CD8-positive, alpha-beta memory T cell (primary cell): ENCODE results near the gene SH3BP5. TPM values are rescaled to one million over a fixed set of nuclear protein-coding genes. Genes with fewer than 3 reads are reported as not detected.
A peak's percentile ranks its signal among the peaks of the same experiment; 100 is the strongest.

ENCODE experiments used
- CTCF ChIA-PET: fragments of 350-600 bp; sonication (Branson Sonifier 250); formaldehyde crosslinking; loops from one replicate; lab custom pipeline; 2021; ENCODE audit warnings: antibody characterized with exemption; lab: Charles Lee
- POLR2A ChIA-PET: fragments of 350-600 bp; sonication (Branson Sonifier 250); formaldehyde crosslinking; loops from one replicate; lab custom pipeline; 2021; ENCODE audit warnings: antibody characterized with exemption; lab: Charles Lee
- DNase-seq, 5 donors: peaks; one replicate each; pipeline versions ENCODE4 v3.0.0 to v3.0.0-alpha.2; 2020 to 2022; ENCODE audit warnings: mixed read lengths in 1 of 5
- H3K27ac ChIP-seq: one replicate; pipeline ENCODE4 v1.7.0; 2013; ENCODE audit warnings: low read depth, mild to moderate bottlenecking, low read length, moderate library complexity
- H3K27me3 ChIP-seq: 2 replicates; pipeline ENCODE4 v1.7.0; 2013; ENCODE audit warnings: low read length, mild to moderate bottlenecking; ENCODE audit not compliant: insufficient read depth, poor library complexity, severe bottlenecking
- H3K36me3 ChIP-seq: 2 replicates; pipeline ENCODE4 v1.7.0; 2013; ENCODE audit warnings: mild to moderate bottlenecking, low read length, moderate library complexity; ENCODE audit not compliant: insufficient read depth
- H3K4me1 ChIP-seq: 2 replicates; pipeline ENCODE4 v1.7.0; 2013; ENCODE audit warnings: mild to moderate bottlenecking, low read length, moderate library complexity; ENCODE audit not compliant: insufficient read depth
- H3K4me3 ChIP-seq: 2 replicates; pipeline ENCODE4 v1.7.0; 2013; ENCODE audit warnings: mild to moderate bottlenecking, low read length
- H3K9me3 ChIP-seq: 2 replicates; pipeline ENCODE4 v1.7.0; 2013; ENCODE audit warnings: mild to moderate bottlenecking, low read length
- H3K27ac Mint-ChIP-seq, 8 donors: one replicate each; pipeline ENCODE4 v1.8.0; 2020 to 2021; ENCODE audit warnings: mixed read lengths in 8 of 8, mild to moderate bottlenecking in 6 of 8, inconsistent platforms in 3 of 8, moderate library complexity in 3 of 8
- H3K27me3 Mint-ChIP-seq, 2 donors: one replicate each; pipeline ENCODE4 v1.8.0; 2020 to 2021; ENCODE audit warnings: mixed read lengths in 2 of 2, mild to moderate bottlenecking in 1 of 2, moderate library complexity in 1 of 2
- H3K36me3 Mint-ChIP-seq, 3 donors: one replicate each; pipeline ENCODE4 v1.8.0; 2020 to 2021; ENCODE audit warnings: mixed read lengths in 3 of 3, inconsistent platforms in 1 of 3, mild to moderate bottlenecking in 1 of 3
- H3K4me1 Mint-ChIP-seq, 3 donors: one replicate each; pipeline ENCODE4 v1.8.0; 2020 to 2021; ENCODE audit warnings: mixed read lengths in 3 of 3, inconsistent platforms in 1 of 3, mild to moderate bottlenecking in 1 of 3
- H3K4me3 Mint-ChIP-seq, 7 donors: one replicate each; pipeline ENCODE4 v1.8.0; 2020 to 2021; ENCODE audit warnings: mixed read lengths in 7 of 7, mild to moderate bottlenecking in 6 of 7, moderate library complexity in 4 of 7, inconsistent platforms in 2 of 7
- H3K9me3 Mint-ChIP-seq, 5 donors: one replicate each; pipeline ENCODE4 v1.8.0; 2020 to 2022; ENCODE audit warnings: mixed read lengths in 5 of 5, mild to moderate bottlenecking in 3 of 5, moderate library complexity in 2 of 5, inconsistent platforms in 1 of 5
- polyA plus RNA-seq: library from polyadenylated mRNA; unstranded; fragments of 300-500 nt; fragmentation: Illumina TruSeq; gene quantifications from one replicate; pipeline ENCODE4 v1.2.3, GENCODE V29; 2021
- total RNA-seq, 2 experiments: library from RNA; stranded (reverse); gene quantifications; one replicate each; pipeline ENCODE4 v1.2.3, GENCODE V29; 2021

Gene SH3BP5
- total and polyA plus RNA-seq, 3 experiments from 2014 or later, result 14.2 to 84.3 (median 15.5) TPM

DNA sequence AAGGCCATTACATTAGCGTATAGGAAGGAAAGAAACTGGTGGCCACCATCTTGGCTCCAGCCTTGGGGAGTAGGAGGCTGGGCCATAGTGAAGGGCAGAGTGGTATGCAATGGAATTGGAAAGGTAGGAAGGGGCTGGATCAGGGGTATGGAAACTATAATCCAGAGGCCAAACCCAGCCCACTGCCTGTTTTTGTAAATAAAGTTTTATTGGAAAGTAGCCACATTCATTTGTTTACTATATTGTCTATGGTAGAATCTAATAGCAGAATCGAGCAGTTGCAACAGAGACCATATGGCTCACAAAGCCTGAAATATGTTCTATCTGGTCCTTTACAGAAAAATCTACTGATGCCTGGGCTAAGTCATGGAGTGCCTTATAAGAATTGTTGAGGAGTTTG, 14.1 kb upstream of the SH3BP5 start:
- Histone ChIP-seq H3K4me1 (peaks cover 43% of the 10 kb centered on the region), H3K9me3 (no peaks in the 10 kb centered on the region), H3K27ac (no peak overlapping the region), H3K4me3 (no peak overlapping the region), H3K36me3 (no peaks in the 10 kb centered on the region), H3K27me3 (no peaks in the 10 kb centered on the region)
- peaks cover 0 to 4% (median 0%) of the 10 kb centered on the region in 5 donors for H3K9me3 Mint-ChIP-seq
- peak overlapping the region in 7 of 8 donors; percentile 16 to 97 (median 83) for H3K27ac Mint-ChIP-seq
- peaks cover 0 to 9% (median 1%) of the 10 kb centered on the region in 3 donors for H3K36me3 Mint-ChIP-seq
- peaks cover 46 to 53% (median 48%) of the 10 kb centered on the region in 3 donors for H3K4me1 Mint-ChIP-seq
- H3K27me3 Mint-ChIP-seq, result no peaks in the 10 kb centered on the region
- CTCF ChIA-PET, result interaction anchor here (1.2 to 2.4 kb wide), 3 partner anchors 14 to 141 kb away, joined by 3 to 13 read pairs (median 3); partner anchors contain the start of genes CAPN7 and SH3BP5
- no peak for DNase-seq
- POLR2A ChIA-PET, result interaction anchor here (0.6 kb wide), 1 partner anchor 25 kb away, joined by 5 read pairs; no protein-coding TSS in a partner anchor
- peak overlapping the region in 5 of 7 donors; percentile 30 to 81 (median 52) for H3K4me3 Mint-ChIP-seq

DNA sequence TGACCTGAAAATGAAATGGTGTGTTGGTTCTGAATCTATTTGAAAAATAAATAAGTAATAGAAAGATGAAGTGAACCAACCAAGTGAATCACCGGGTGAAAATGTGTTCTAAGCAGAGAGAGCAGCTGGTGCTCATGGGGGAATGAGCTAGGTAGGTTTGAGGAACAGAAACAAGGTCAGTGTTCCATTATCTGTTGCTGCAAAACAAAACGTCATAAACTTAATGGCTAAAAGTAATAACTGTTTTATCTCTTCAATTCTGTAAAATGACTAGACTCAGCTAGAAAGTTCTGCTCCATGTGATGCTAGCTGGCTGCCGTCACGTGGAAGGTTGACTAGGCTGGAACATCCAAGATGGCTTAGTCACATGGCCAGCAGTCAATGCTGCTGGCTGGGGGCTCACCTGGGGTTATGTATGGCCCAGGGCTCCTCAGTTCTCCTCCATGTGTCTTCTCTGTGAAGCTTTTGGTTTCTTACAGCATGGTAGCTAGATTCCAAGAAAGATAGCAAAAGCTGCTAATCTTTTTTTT, 13.3 kb upstream of the SH3BP5 start:
- H3K36me3 ChIP-seq, result no peaks in the 10 kb centered on the region
- Mint-ChIP-seq H3K27me3 (no peaks in the 10 kb centered on the region), H3K4me3 (peak overlapping the region in 1 of 7 donors; percentile 26), H3K27ac (peak overlapping the region in 5 of 8 donors; percentile 12 to 34 (median 28)), H3K4me1 (peaks cover 48 to 59% (median 51%) of the 10 kb centered on the region in 3 donors), H3K36me3 (peaks cover 0 to 9% (median 1%) of the 10 kb centered on the region in 3 donors), H3K9me3 (peaks cover 0 to 4% (median 0%) of the 10 kb centered on the region in 5 donors)
- H3K9me3 ChIP-seq, result no peaks in the 10 kb centered on the region
- no peak overlapping the region for H3K27ac ChIP-seq
- CTCF ChIA-PET, result interaction anchor here (1.2 to 2.4 kb wide), 3 partner anchors 9 to 78 kb away, joined by 4 to 13 read pairs (median 5); partner anchors contain the start of gene SH3BP5
- peaks cover 43% of the 10 kb centered on the region for H3K4me1 ChIP-seq
- POLR2A ChIA-PET, result interaction anchor here (0.6 kb wide), 1 partner anchor 52 kb away, joined by 3 read pairs; no protein-coding TSS in a partner anchor
- no peaks in the 10 kb centered on the region for H3K27me3 ChIP-seq
- H3K4me3 ChIP-seq, result no peak overlapping the region
- DNase-seq, result no peak

DNA sequence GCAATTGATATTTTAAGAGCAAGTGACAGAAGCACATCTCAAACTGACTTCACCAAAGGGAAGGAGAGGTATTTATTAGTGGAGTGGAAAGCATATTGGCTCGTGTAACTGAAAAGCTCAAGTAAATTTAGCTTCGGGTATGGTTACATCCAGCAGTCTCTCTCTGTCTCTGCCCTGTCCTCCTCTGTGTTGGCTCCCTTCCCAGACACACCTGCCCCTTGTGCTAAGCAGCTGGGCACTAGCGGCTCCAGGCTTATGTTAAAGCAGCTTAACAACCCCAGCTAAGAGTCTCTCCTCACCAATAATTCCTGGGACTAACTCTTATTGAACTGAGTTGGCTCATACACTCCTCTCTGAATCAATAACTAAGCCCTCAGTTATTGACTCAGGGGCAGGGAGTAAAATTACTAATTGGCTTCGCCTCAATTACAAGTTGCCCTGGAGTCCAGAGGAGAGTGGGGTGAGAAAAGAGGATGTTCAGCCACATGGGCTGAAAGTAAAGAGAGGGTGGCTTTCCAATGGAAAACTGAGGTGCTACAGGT, 12.8 kb upstream of the SH3BP5 start:
- no peaks in the 10 kb centered on the region for H3K27me3 Mint-ChIP-seq

DNA sequence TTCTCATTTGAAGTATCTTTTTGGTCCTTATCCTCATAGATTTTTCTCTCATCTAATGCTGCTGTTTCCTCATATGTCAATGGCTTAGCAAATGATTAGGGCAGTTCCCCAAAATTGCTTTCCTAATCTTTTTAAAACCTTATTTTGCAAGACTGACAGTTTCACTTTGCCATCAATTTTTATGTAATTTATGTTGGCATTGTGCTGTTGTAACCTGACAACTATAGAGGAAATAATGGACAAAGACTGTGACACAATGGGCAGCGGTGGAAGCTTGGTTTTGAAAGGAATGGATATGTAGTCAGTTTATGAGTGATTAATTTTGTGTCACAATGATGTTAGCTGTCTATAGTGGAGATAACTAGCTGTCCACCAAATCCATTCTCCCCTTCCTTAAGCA, 10.6 kb upstream of the SH3BP5 start:
- CTCF ChIA-PET, result interaction anchor here (1.3 to 2.0 kb wide), 2 partner anchors 10 to 36 kb away, joined by 3 to 10 read pairs; partner anchors contain the start of gene SH3BP5
- H3K4me1 Mint-ChIP-seq, result peaks cover 27 to 41% (median 38%) of the 10 kb centered on the region in 3 donors
- H3K27me3 ChIP-seq, result no peaks in the 10 kb centered on the region
- no peak overlapping the region for H3K27ac ChIP-seq
- no peak overlapping the region for H3K4me3 Mint-ChIP-seq
- peak overlapping the region in 1 of 8 donors; percentile 68 for H3K27ac Mint-ChIP-seq
- H3K9me3 Mint-ChIP-seq, result peaks cover 0 to 3% (median 0%) of the 10 kb centered on the region in 5 donors
- no peak overlapping the region for H3K4me3 ChIP-seq
- no peaks in the 10 kb centered on the region for H3K9me3 ChIP-seq
- H3K27me3 Mint-ChIP-seq, result no peaks in the 10 kb centered on the region
- DNase-seq, result no peak
- H3K36me3 Mint-ChIP-seq, result no peaks in the 10 kb centered on the region
- POLR2A ChIA-PET, result no interaction called here
- H3K36me3 ChIP-seq, result no peaks in the 10 kb centered on the region
- H3K4me1 ChIP-seq, result peaks cover 31% of the 10 kb centered on the region

More for the DNA sequence above, 12.8 kb upstream of the SH3BP5 start:
- Histone ChIP-seq H3K27me3 (no peaks in the 10 kb centered on the region), H3K4me3 (no peak overlapping the region), H3K36me3 (no peaks in the 10 kb centered on the region), H3K9me3 (no peaks in the 10 kb centered on the region), H3K4me1 (peaks cover 43% of the 10 kb centered on the region), H3K27ac (no peak overlapping the region)
- H3K9me3 Mint-ChIP-seq, result peaks cover 0 to 3% (median 0%) of the 10 kb centered on the region in 5 donors
- peaks cover 0 to 4% (median 0%) of the 10 kb centered on the region in 3 donors for H3K36me3 Mint-ChIP-seq
- no peak overlapping the region for H3K4me3 Mint-ChIP-seq
- ChIA-PET POLR2A (interaction anchor here (0.6 kb wide), 1 partner anchor 11 kb away, joined by 3 read pairs; no protein-coding TSS in a partner anchor), CTCF (interaction anchor here (1.2 to 2.4 kb wide), 3 partner anchors 8 to 77 kb away, joined by 4 to 13 read pairs (median 5); partner anchors contain the start of gene SH3BP5)
- peaks cover 43 to 55% (median 49%) of the 10 kb centered on the region in 3 donors for H3K4me1 Mint-ChIP-seq
- DNase-seq, result no peak
- peak overlapping the region in 3 of 8 donors; percentile 12 to 28 (median 26) for H3K27ac Mint-ChIP-seq

DNA sequence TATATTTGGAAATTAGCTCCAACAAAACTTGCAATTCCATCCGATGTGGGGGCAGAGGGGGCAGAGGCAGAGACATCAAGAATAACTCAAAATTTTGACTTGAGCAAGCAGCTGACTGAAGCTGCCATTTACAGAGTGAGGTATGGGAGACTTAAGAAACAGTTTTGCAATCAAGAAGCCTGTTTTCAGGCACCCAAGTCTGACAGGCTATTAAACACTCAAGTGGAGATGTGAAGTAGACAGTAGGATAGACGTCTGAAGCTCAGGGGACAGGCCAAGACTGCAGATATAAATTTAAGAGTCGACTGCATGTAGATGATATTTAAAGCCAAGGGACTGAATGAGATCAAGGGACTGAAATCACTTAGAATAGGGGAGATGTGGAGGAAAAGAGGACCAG, 9.9 kb upstream of the SH3BP5 start:
- ChIA-PET CTCF (interaction anchor here (1.3 to 2.0 kb wide), 3 partner anchors 9 to 36 kb away, joined by 3 to 10 read pairs (median 3); partner anchors contain the start of gene SH3BP5), POLR2A (no interaction called here)

DNA sequence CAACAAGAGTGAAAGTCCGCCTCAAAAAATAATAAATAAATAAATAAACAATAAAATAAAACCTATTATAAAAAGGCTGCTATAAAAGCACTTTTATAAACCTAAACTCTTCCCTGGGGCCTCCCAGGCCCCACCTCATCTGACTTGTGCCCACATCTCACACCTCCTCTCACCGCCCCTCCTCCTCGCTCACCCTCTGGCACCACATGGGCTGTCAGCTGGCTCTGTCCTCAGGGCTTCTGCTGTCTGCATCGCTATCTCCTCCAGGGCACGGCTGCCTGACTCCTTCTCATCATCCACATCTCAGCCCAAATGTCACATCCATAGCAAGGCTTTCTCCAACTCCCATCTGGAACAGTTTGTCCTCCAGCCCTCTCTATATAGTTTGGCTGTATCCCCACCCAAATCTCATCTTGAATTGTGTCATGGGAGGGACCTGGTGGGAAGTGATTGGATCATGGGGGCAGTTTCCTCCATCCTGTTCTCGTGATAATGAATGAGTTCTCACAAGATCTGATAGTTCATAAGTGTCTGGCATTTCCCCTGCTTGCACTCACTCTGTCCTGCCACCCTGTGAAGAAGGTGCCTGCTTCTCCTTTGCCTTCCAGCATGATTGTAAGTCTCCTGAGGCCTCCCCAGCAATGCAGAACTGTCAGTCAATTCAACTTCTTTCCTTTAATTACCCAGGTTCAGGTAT, 8.8 kb upstream of the SH3BP5 start:
- no peaks in the 10 kb centered on the region for H3K9me3 ChIP-seq
- Mint-ChIP-seq H3K27me3 (no peaks in the 10 kb centered on the region), H3K4me3 (no peak overlapping the region), H3K9me3 (no peaks in the 10 kb centered on the region), H3K27ac (peak overlapping the region in 1 of 8 donors; percentile 60), H3K4me1 (peaks cover 10 to 24% (median 20%) of the 10 kb centered on the region in 3 donors), H3K36me3 (no peaks in the 10 kb centered on the region)
- no peak overlapping the region for H3K27ac ChIP-seq
- H3K36me3 ChIP-seq, result no peaks in the 10 kb centered on the region
- POLR2A ChIA-PET, result no interaction called here
- peaks cover 13% of the 10 kb centered on the region for H3K4me1 ChIP-seq
- H3K4me3 ChIP-seq, result no peak overlapping the region
- no peaks in the 10 kb centered on the region for H3K27me3 ChIP-seq
- DNase-seq, result no peak
- CTCF ChIA-PET, result interaction anchor here (1.0 to 1.3 kb wide), 2 partner anchors 9 to 12 kb away, joined by 3 to 5 read pairs; partner anchors contain the start of gene SH3BP5

More for the DNA sequence above, 9.9 kb upstream of the SH3BP5 start:
- Mint-ChIP-seq H3K27ac (peak overlapping the region in 1 of 8 donors; percentile 43), H3K27me3 (no peaks in the 10 kb centered on the region), H3K4me3 (peak overlapping the region in 1 of 7 donors; percentile 9), H3K36me3 (no peaks in the 10 kb centered on the region), H3K4me1 (peaks cover 20 to 34% (median 31%) of the 10 kb centered on the region in 3 donors), H3K9me3 (no peaks in the 10 kb centered on the region)
- no peak overlapping the region for H3K4me3 ChIP-seq
- H3K36me3 ChIP-seq, result no peaks in the 10 kb centered on the region
- H3K9me3 ChIP-seq, result no peaks in the 10 kb centered on the region
- no peak for DNase-seq
- no peak overlapping the region for H3K27ac ChIP-seq
- H3K27me3 ChIP-seq, result no peaks in the 10 kb centered on the region
- peaks cover 24% of the 10 kb centered on the region for H3K4me1 ChIP-seq

DNA sequence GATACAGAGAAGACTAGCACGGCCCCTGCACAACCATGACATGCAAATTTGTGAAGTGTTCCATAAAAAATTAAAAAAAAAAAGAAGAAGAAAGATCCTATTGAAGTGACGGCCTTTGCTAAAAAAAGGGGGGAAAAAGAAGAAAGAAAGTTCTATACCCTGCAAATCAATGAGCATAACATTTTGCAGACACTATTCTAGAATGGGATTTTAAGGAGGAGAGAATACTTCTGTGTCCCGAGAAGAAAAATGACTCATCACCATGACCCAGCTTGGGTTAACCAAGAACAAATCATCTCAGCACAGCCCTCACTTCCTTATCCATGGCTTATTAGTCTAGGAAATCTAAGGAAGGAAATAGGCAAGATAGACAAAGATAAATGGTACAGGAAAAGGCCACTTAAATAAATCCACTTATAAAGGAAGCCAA, 7.4 kb upstream of the SH3BP5 start:
- peaks cover 0 to 10% (median 9%) of the 10 kb centered on the region in 3 donors for H3K4me1 Mint-ChIP-seq
- ChIA-PET CTCF (interaction anchor here (1.0 kb wide), 1 partner anchor 7 kb away, joined by 5 read pairs; the partner anchor contains the start of gene SH3BP5), POLR2A (no interaction called here)
- Histone ChIP-seq H3K4me1 (peaks cover under 1% of the 10 kb centered on the region), H3K4me3 (no peak overlapping the region), H3K27me3 (no peaks in the 10 kb centered on the region), H3K27ac (no peak overlapping the region), H3K9me3 (no peaks in the 10 kb centered on the region), H3K36me3 (no peaks in the 10 kb centered on the region)
- H3K36me3 Mint-ChIP-seq, result no peaks in the 10 kb centered on the region
- H3K9me3 Mint-ChIP-seq, result no peaks in the 10 kb centered on the region
- H3K27ac Mint-ChIP-seq, result no peak overlapping the region
- no peak overlapping the region for H3K4me3 Mint-ChIP-seq
- H3K27me3 Mint-ChIP-seq, result no peaks in the 10 kb centered on the region
- no peak for DNase-seq
